K562 (cell line): ENCODE results near the gene CHPF2. TPM values are rescaled to one million over a fixed set of nuclear protein-coding genes. Genes with fewer than 3 reads are reported as not detected.
A peak's percentile ranks its signal among the peaks of the same experiment; 100 is the strongest.

ENCODE experiments used
- CBFA2T3 ChIP-seq: fragments of 450-650 bp; IDR thresholded peaks from 2 replicates; pipeline ENCODE4 v1.6.1; 2017
- CHD4 ChIP-seq: fragments of 200-600 bp; sonication (generic); IDR thresholded peaks from 3 replicates; pipeline ENCODE4 v1.6.1; 2012; ENCODE audit warnings: low read depth, mild to moderate bottlenecking, mixed read lengths, low read length, inconsistent platforms; ENCODE audit not compliant: insufficient read depth, insufficient replicate concordance, poor library complexity, severe bottlenecking
- CHD7 ChIP-seq: fragments of 200-600 bp; sonication (generic); IDR thresholded peaks from one replicate; pipeline ENCODE4 v1.6.1; 2012; ENCODE audit warnings: mild to moderate bottlenecking, low read depth, low read length, inconsistent platforms
- CREB1 ChIP-seq, 2 experiments: sonication (generic) in 1 of 2; formaldehyde crosslinking in 1 of 2; IDR thresholded peaks; 2 replicates each; pipeline versions ENCODE4 v1.6.1 to v1.8.0; 2012 to 2022; ENCODE audit warnings: inconsistent platforms in 1 of 2, mild to moderate bottlenecking in 1 of 2, missing genetic modification reagents in 1 of 2, moderate library complexity in 1 of 2
- CSDE1 ChIP-seq, 2 experiments: fragments of 450-650 bp; IDR thresholded peaks; 2 replicates each; pipeline ENCODE4 v1.6.1; 2016; ENCODE audit warnings: mild to moderate bottlenecking in 1 of 2
- ID3 ChIP-seq, 2 experiments: fragments of 250-450 bp in 1 of 2; fragments of 450-650 bp in 1 of 2; sonication (Bioruptor Pico) in 1 of 2; IDR thresholded peaks; 2 replicates each; pipeline versions ENCODE4 v1.6.1 to v1.8.0; 2016 to 2021; ENCODE audit warnings: mild to moderate bottlenecking in 2 of 2, moderate library complexity in 2 of 2, missing compliant biosample characterization in 1 of 2, missing genetic modification characterization in 1 of 2
- KLF6 ChIP-seq: fragments of 250-450 bp; sonication (Bioruptor Pico); IDR thresholded peaks from 2 replicates; pipeline ENCODE4 v1.4.0; 2020; ENCODE audit warnings: mild to moderate bottlenecking, moderate library complexity, borderline replicate concordance
- NR2C1 ChIP-seq, 2 experiments: fragments of 450-650 bp; IDR thresholded peaks; 2 replicates each; pipeline ENCODE4 v1.6.1; 2017; ENCODE audit warnings: mild to moderate bottlenecking in 2 of 2, antibody characterized with exemption in 1 of 2, inconsistent platforms in 1 of 2, missing compliant biosample characterization in 1 of 2, missing genetic modification characterization in 1 of 2
- STAT5B ChIP-seq: fragments of 250-450 bp; sonication (Bioruptor Pico); IDR thresholded peaks from 2 replicates; pipeline ENCODE4 v1.8.0; 2021; ENCODE audit warnings: mild to moderate bottlenecking, inconsistent platforms
- ZBTB8A ChIP-seq: fragments of 450-650 bp; IDR thresholded peaks from 2 replicates; pipeline ENCODE4 v1.6.1; 2018; ENCODE audit warnings: mild to moderate bottlenecking, moderate library complexity; ENCODE audit not compliant: partially characterized antibody
- ZKSCAN1 ChIP-seq: fragments of 150-350 bp; IDR thresholded peaks from 2 replicates; pipeline ENCODE4 v1.6.1; 2016; ENCODE audit warnings: low read depth, low read length
- ZNF184 ChIP-seq: sonication (generic); formaldehyde crosslinking; IDR thresholded peaks from 2 replicates; pipeline ENCODE4 v1.5.0; 2020; ENCODE audit warnings: missing genetic modification reagents
- ZNF431 ChIP-seq: sonication (generic); formaldehyde crosslinking; IDR thresholded peaks from 2 replicates; pipeline ENCODE4 v1.8.0; 2022; ENCODE audit warnings: mild to moderate bottlenecking, missing genetic modification reagents
- polyA plus RNA-seq, 8 experiments: library from polyadenylated mRNA; depleted of rRNA in 4 of 8; stranded (reverse) in 5 of 8; unstranded in 3 of 8; fragments of >200 nt; fragmentation: Nextera tagmentation in 2 of 8; fragmentation: Illumina TruSeq in 1 of 8; extraction: Ambion mirVana in 2 of 8; extraction: Trizol in 1 of 8; gene quantifications; 2 replicates each; pipeline versions ENCODE4 v1.2.1 to v1.2.3, GENCODE V29; 2011 to 2014; ENCODE audit warnings: inconsistent platforms in 1 of 8, missing spikeins in 1 of 8
- total RNA-seq, 7 experiments: library from RNA; depleted of rRNA in 6 of 7; stranded (reverse); fragments of >200 nt in 6 of 7; fragmentation: Illumina TruSeq in 2 of 7; extraction: Trizol in 2 of 7; gene quantifications; 2 replicates each; pipeline versions ENCODE4 v1.2.1 to v1.2.3, GENCODE V29; 2011 to 2021; ENCODE audit warnings: low replicate concordance in 1 of 7
- TF ChIP-seq, protein P1 (sequence below): fragments of 250-450 bp; sonication (Bioruptor Pico); IDR thresholded peaks from 2 replicates; pipeline ENCODE4 v1.5.1; 2021; ENCODE audit warnings: mild to moderate bottlenecking
- TF ChIP-seq, protein P2 (sequence below): fragments of 250-450 bp; sonication (Bioruptor Pico); IDR thresholded peaks from 2 replicates; pipeline ENCODE4 v1.9.0; 2021; ENCODE audit warnings: mild to moderate bottlenecking

The CHPF2 gene
- total and polyA plus RNA-seq, 9 of the 15 experiments (the other 6 are each of a cell fraction or from before 2014, with no cell fraction given) = 0.08 to 32.8 (median 10.5) TPM

DNA sequence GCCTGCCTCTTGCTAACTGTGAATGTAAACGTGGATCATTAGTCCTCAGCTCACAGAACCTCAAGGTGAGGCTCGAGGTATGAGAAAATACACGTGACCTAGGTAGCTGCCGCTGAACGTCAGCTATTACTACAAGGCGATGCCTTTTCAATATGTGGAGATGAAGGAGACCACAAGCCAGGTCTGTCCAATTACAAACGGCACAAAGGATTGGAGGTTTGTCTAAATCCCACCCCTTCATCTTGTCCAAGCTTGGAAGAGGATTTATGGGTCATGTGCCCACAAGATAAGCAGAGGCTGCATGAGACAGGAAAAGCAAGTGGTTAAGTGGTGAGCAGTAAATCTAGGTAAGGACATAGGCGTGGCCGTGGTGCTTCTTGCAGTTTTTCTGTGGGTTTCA, 25.4 kb upstream of the CHPF2 start (continued):
- TF ChIP-seq, protein P1, sequence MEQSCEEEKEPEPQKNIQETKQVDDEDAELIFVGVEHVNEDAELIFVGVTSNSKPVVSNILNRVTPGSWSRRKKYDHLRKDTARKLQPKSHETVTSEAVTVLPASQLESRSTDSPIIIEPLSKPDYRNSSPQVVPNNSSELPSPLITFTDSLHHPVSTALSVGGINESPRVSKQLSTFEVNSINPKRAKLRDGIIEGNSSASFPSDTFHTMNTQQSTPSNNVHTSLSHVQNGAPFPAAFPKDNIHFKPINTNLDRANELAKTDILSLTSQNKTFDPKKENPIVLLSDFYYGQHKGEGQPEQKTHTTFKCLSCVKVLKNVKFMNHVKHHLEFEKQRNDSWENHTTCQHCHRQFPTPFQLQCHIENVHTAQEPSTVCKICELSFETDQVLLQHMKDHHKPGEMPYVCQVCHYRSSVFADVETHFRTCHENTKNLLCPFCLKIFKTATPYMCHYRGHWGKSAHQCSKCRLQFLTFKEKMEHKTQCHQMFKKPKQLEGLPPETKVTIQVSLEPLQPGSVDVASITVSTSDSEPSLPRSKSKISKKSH (CRISPR knock-in tag) = no peak
- TF ChIP-seq ZKSCAN1 = no peak
- no peak for TF ChIP-seq CSDE1 (IDR thresholded peaks at IDR 0.05)
- TF ChIP-seq ZNF184 (CRISPR knock-in tag) = no peak
- no peak for TF ChIP-seq CHD7
- no peak for TF ChIP-seq ZNF431 (CRISPR knock-in tag)
- no peak for TF ChIP-seq CHD4
- no peak for TF ChIP-seq STAT5B (CRISPR knock-in tag)
- TF ChIP-seq ID3 (CRISPR knock-in tag; IDR thresholded peaks at IDR 0.05) = no peak
- TF ChIP-seq ID3 (tag; IDR thresholded peaks at IDR 0.05) = no peak
- no peak for TF ChIP-seq KLF6 (CRISPR knock-in tag)
- TF ChIP-seq NR2C1 (IDR thresholded peaks at IDR 0.05) = no peak
- TF ChIP-seq NR2C1 (tag; IDR thresholded peaks at IDR 0.05) = no peak
- TF ChIP-seq, protein P2, sequence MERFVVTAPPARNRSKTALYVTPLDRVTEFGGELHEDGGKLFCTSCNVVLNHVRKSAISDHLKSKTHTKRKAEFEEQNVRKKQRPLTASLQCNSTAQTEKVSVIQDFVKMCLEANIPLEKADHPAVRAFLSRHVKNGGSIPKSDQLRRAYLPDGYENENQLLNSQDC = no peak
- TF ChIP-seq CREB1 (IDR thresholded peaks at IDR 0.05) = no peak
- no peak for TF ChIP-seq CREB1 (CRISPR knock-in tag; IDR thresholded peaks at IDR 0.05)
- TF ChIP-seq ZBTB8A = no peak
- peak; percentile 88 for TF ChIP-seq CBFA2T3
